Caco-2 (cell line): Measurements from ENCODE around the gene GJD3. TPM values are rescaled to one million over a fixed set of nuclear protein-coding genes. Genes with fewer than 3 reads are reported as not detected.

Experiments used
- BruUV-seq: library from RNA; stranded (reverse); fragments of 400-500 nt; replicated peaks from 2 replicates; lab custom pipeline; 2021; lab: Mats Ljungman, UMichigan
- CTCF ChIA-PET: fragments of 300-600 bp; sonication (Branson Sonifier 250); formaldehyde crosslinking; loops from one replicate; lab custom pipeline; 2022; ENCODE audit warnings: antibody characterized with exemption; lab: Charles Lee
- POLR2A ChIA-PET: fragments of 300-600 bp; sonication (Branson Sonifier 250); formaldehyde crosslinking; loops from one replicate; lab custom pipeline; 2022; ENCODE audit warnings: antibody characterized with exemption; lab: Charles Lee
- DNase-seq, 2 experiments: peaks; one replicate each; pipeline versions ENCODE4 v3.0.0 to v3.0.0-alpha.2; 2020 to 2022
- H3K27me3 ChIP-seq: replicated peaks from 2 replicates; pipeline ENCODE4 v1.6.0; 2011; ENCODE audit warnings: low read length; ENCODE audit not compliant: control insufficient read depth, insufficient read depth
- H3K36me3 ChIP-seq: 2 replicates; pipeline ENCODE4 v1.5.1; 2011; ENCODE audit warnings: low read length; ENCODE audit not compliant: control insufficient read depth, insufficient read depth
- H3K4me1 ChIP-seq: fragments of 250-450 bp; sonication (Bioruptor Pico); 2 replicates; pipeline ENCODE4 v1.5.1; 2020; ENCODE audit warnings: mild to moderate bottlenecking
- H3K4me3 ChIP-seq: 2 replicates; pipeline ENCODE4 v1.5.1; 2011; ENCODE audit warnings: low read depth, mild to moderate bottlenecking, control low read depth, low read length
- H3K9me3 ChIP-seq: fragments of 250-450 bp; sonication (Bioruptor Pico); 2 replicates; pipeline ENCODE4 v1.5.1; 2020; ENCODE audit warnings: mild to moderate bottlenecking, moderate library complexity
- H3K27ac Mint-ChIP-seq: one replicate; pipeline ENCODE4 v1.8.0; 2022; ENCODE audit warnings: mixed read lengths; ENCODE audit not compliant: unreplicated experiment
- H3K27me3 Mint-ChIP-seq: one replicate; pipeline ENCODE4 v1.8.0; 2022; ENCODE audit warnings: mixed read lengths; ENCODE audit not compliant: insufficient read depth, unreplicated experiment
- H3K36me3 Mint-ChIP-seq: one replicate; pipeline ENCODE4 v1.8.0; 2022; ENCODE audit warnings: mild to moderate bottlenecking, mixed read lengths; ENCODE audit not compliant: insufficient read depth, unreplicated experiment
- H3K4me1 Mint-ChIP-seq: one replicate; pipeline ENCODE4 v1.8.0; 2022; ENCODE audit warnings: low read depth, mixed read lengths; ENCODE audit not compliant: unreplicated experiment
- H3K4me3 Mint-ChIP-seq: one replicate; pipeline ENCODE4 v1.8.0; 2022; ENCODE audit warnings: mild to moderate bottlenecking, moderate library complexity, mixed read lengths; ENCODE audit not compliant: unreplicated experiment
- H3K9me3 Mint-ChIP-seq: one replicate; pipeline ENCODE4 v1.8.0; 2022; ENCODE audit warnings: mixed read lengths; ENCODE audit not compliant: unreplicated experiment
- CTCF ChIP-seq, 2 experiments: fragments of 200-600 bp in 1 of 2; IDR thresholded peaks; 1 replicate in 1 of 2; 2 replicates in 1 of 2; pipeline versions ENCODE4 v1.5.1 to v1.8.0; 2011 to 2022; ENCODE audit warnings: antibody characterized with exemption in 1 of 2, control low read depth in 1 of 2, inconsistent platforms in 1 of 2, low read depth in 1 of 2, low read length in 1 of 2, mild to moderate bottlenecking in 1 of 2, moderate library complexity in 1 of 2; ENCODE audit not compliant: insufficient read depth in 1 of 2, severe bottlenecking in 1 of 2, unreplicated experiment in 1 of 2
- intact Hi-C: fragments of 100-400 bp; cut with micrococcal nuclease; formaldehyde crosslinking; loops from one replicate; pipeline ENCODE4 v1.10.0; 2022; ENCODE audit not compliant: unreplicated experiment
- total RNA-seq: library from RNA; stranded (reverse); gene quantifications from 2 replicates; pipeline ENCODE4 v1.2.3, GENCODE V29; 2022

GJD3 gene
- total RNA-seq, 1 experiment from 2014 or later, result not detected

- peaks cover 30% of the 10 kb centered on the region for H3K36me3 Mint-ChIP-seq
- no peaks in the 10 kb centered on the region for H3K9me3 ChIP-seq
- peak overlapping the region; percentile 80; the same call in 1 of the 2 replicates for H3K4me3 ChIP-seq
- no TSS peak for BruUV-seq
- no peaks in the 10 kb centered on the region for H3K9me3 Mint-ChIP-seq
- CTCF ChIA-PET, result interaction anchor here (0.6 to 1.1 kb wide), 3 partner anchors 21 to 23 kb away, joined by 4 to 9 read pairs (median 5); no protein-coding TSS in a partner anchor
- no peak for DNase-seq
- H3K4me1 Mint-ChIP-seq, result peaks cover 23% of the 10 kb centered on the region
- no peaks in the 10 kb centered on the region for H3K27me3 Mint-ChIP-seq
- peaks cover 29% of the 10 kb centered on the region for H3K4me1 ChIP-seq
- POLR2A ChIA-PET, result interaction anchor here (1.0 kb wide), 1 partner anchor 22 kb away, joined by 4 read pairs; no protein-coding TSS in a partner anchor
- no peaks in the 10 kb centered on the region for H3K36me3 ChIP-seq
- no peaks in the 10 kb centered on the region for H3K27me3 ChIP-seq
- TF ChIP-seq CTCF (IDR thresholded peaks at IDR 0.05; ENCODE audit: insufficient read depth in 1 of 2, low read depth in 1 of 2, low read length in 1 of 2, severe bottlenecking in 1 of 2, unreplicated experiment in 1 of 2), result no peak
- intact Hi-C loops, result no loop called here
- peak overlapping the region; percentile 89 for H3K4me3 Mint-ChIP-seq
- peak overlapping the region; percentile 50 for H3K27ac Mint-ChIP-seq
These were observed 24.2 kb downstream of the GJD3 start for GRCh38 chr17:40340327-40340726.

GRCh38 chr17:40338941-40339649 lies 25.4 kb downstream of the GJD3 start:
- TF ChIP-seq CTCF (IDR thresholded peaks at IDR 0.05; ENCODE audit: insufficient read depth in 1 of 2, low read depth in 1 of 2, low read length in 1 of 2, severe bottlenecking in 1 of 2, unreplicated experiment in 1 of 2), result no peak
- no peaks in the 10 kb centered on the region for H3K36me3 ChIP-seq
- peaks cover 26% of the 10 kb centered on the region for H3K4me1 Mint-ChIP-seq
- no peaks in the 10 kb centered on the region for H3K9me3 ChIP-seq
- intact Hi-C loops, result no loop called here
- no peak overlapping the region for H3K4me3 Mint-ChIP-seq
- peaks cover 29% of the 10 kb centered on the region for H3K4me1 ChIP-seq
- no peak overlapping the region for H3K27ac Mint-ChIP-seq
- BruUV-seq, result no TSS peak
- ChIA-PET POLR2A (interaction anchor here (0.6 kb wide), 1 partner anchor 199 kb away, joined by 4 read pairs; no protein-coding TSS in a partner anchor), CTCF (interaction anchor here (1.1 kb wide), 1 partner anchor 22 kb away, joined by 5 read pairs; no protein-coding TSS in a partner anchor)
- H3K27me3 Mint-ChIP-seq, result no peaks in the 10 kb centered on the region
- no peaks in the 10 kb centered on the region for H3K9me3 Mint-ChIP-seq
- DNase-seq, result no peak
- peaks cover 19% of the 10 kb centered on the region for H3K36me3 Mint-ChIP-seq
- no peak overlapping the region for H3K4me3 ChIP-seq
- no peaks in the 10 kb centered on the region for H3K27me3 ChIP-seq

GRCh38 chr17:40338058-40338457 lies 26.5 kb downstream of the GJD3 start:
- H3K27me3 Mint-ChIP-seq, result no peaks in the 10 kb centered on the region
- POLR2A ChIA-PET, result no interaction called here
- no peak for DNase-seq
- CTCF ChIA-PET, result no interaction called here
- no peaks in the 10 kb centered on the region for H3K9me3 ChIP-seq
- intact Hi-C loops, result no loop called here
- H3K4me3 Mint-ChIP-seq, result no peak overlapping the region
- no peaks in the 10 kb centered on the region for H3K27me3 ChIP-seq
- no peak overlapping the region for H3K4me3 ChIP-seq
- peaks cover 19% of the 10 kb centered on the region for H3K36me3 Mint-ChIP-seq
- no peaks in the 10 kb centered on the region for H3K9me3 Mint-ChIP-seq
- no TSS peak for BruUV-seq
- H3K4me1 ChIP-seq, result peaks cover 22% of the 10 kb centered on the region
- H3K27ac Mint-ChIP-seq, result no peak overlapping the region
- H3K4me1 Mint-ChIP-seq, result peaks cover 25% of the 10 kb centered on the region
- TF ChIP-seq CTCF (IDR thresholded peaks at IDR 0.05; ENCODE audit: insufficient read depth in 1 of 2, low read depth in 1 of 2, low read length in 1 of 2, severe bottlenecking in 1 of 2, unreplicated experiment in 1 of 2), result no peak
- H3K36me3 ChIP-seq, result no peaks in the 10 kb centered on the region
